ENCODE measurements around the gene RASEF.

DNA sequence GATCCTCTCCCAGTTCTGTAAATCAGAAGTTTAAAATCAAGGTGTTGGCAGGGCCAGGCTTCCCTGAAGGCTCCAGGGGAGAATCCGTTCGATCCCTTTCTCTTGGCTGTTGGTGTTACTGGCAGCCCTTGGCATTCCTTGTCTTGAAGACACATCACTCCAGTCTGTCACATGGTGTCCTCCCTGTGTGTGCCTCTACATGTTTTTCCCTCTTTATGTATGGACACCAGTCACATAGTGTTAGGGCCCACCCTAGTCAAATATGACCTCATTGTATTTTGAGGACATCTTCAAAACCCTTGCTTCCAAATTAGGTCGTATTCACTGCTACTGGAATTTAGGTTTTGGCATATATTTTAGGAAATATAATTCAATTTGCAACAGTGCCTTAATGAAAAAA, 94.6 kb downstream of the RASEF start:
- TF ChIP-seq, protein P1, sequence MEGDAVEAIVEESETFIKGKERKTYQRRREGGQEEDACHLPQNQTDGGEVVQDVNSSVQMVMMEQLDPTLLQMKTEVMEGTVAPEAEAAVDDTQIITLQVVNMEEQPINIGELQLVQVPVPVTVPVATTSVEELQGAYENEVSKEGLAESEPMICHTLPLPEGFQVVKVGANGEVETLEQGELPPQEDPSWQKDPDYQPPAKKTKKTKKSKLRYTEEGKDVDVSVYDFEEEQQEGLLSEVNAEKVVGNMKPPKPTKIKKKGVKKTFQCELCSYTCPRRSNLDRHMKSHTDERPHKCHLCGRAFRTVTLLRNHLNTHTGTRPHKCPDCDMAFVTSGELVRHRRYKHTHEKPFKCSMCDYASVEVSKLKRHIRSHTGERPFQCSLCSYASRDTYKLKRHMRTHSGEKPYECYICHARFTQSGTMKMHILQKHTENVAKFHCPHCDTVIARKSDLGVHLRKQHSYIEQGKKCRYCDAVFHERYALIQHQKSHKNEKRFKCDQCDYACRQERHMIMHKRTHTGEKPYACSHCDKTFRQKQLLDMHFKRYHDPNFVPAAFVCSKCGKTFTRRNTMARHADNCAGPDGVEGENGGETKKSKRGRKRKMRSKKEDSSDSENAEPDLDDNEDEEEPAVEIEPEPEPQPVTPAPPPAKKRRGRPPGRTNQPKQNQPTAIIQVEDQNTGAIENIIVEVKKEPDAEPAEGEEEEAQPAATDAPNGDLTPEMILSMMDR (IDR thresholded peaks at IDR 0.05): no peak
- no peak for TF ChIP-seq ZFX (IDR thresholded peaks at IDR 0.05; ENCODE audit: borderline replicate concordance)

Measured in 22Rv1 (cell line).